Ovary (tissue), 9 donors: Measurements from ENCODE around the gene CDKN1B. TPM values are rescaled to one million over a fixed set of nuclear protein-coding genes. Genes with fewer than 3 reads are reported as not detected.

Experiments used
- DNase-seq, 5 donors: peaks; one replicate each; pipeline ENCODE4 v3.0.0-alpha.2; 2019 to 2020
- H3K27ac ChIP-seq, 2 donors: fragments of 200-600 bp; one replicate each; pipeline versions ENCODE4 v1.5.1 to v1.8.0; 2019 to 2022
- H3K27me3 ChIP-seq: fragments of 200-600 bp; one replicate; pipeline ENCODE4 v1.8.0; 2022
- H3K36me3 ChIP-seq: fragments of 200-600 bp; sonication (generic); one replicate; pipeline ENCODE4 v1.5.1; 2019
- H3K4me1 ChIP-seq: one replicate; pipeline ENCODE4 v1.8.1; 2013; ENCODE audit warnings: mild to moderate bottlenecking, moderate library complexity; ENCODE audit not compliant: insufficient read depth
- H3K4me3 ChIP-seq: fragments of 200-600 bp; sonication (generic); one replicate; pipeline ENCODE4 v1.5.1; 2017
- H3K9me3 ChIP-seq, 2 donors: fragments of 200-600 bp in 1 of 2; sonication (generic) in 1 of 2; one replicate each; pipeline versions ENCODE4 v1.5.1 to v1.8.1; 2013 to 2019; ENCODE audit warnings: mild to moderate bottlenecking in 1 of 2, moderate library complexity in 1 of 2
- CTCF ChIP-seq, 3 donors: fragments of 450-650 bp in 2 of 3; fragments of 200-600 bp in 1 of 3; IDR thresholded peaks; one replicate each; pipeline versions ENCODE4 v1.5.1 to v1.8.0; 2016 to 2022; ENCODE audit warnings: antibody characterized with exemption in 3 of 3, mild to moderate bottlenecking in 1 of 3
- EP300 ChIP-seq: sonication (generic); formaldehyde crosslinking; IDR thresholded peaks from one replicate; pipeline ENCODE4 v1.6.1; 2017; ENCODE audit warnings: antibody characterized with exemption
- POLR2A ChIP-seq: fragments of 450-650 bp; IDR thresholded peaks from one replicate; pipeline ENCODE4 v1.6.1; 2017; ENCODE audit warnings: antibody characterized with exemption, mild to moderate bottlenecking, moderate library complexity
- WGBS, 3 donors: extraction: QIAGEN DNeasy Blood & Tissue Kit in 1 of 3; methylation state at CpG; one replicate each; pipeline versions ENCODE4 v1.1.5 to v1.1.7; 2013 to 2017; 5-methylcytosine and 5-hydroxymethylcytosine counted together
- intact Hi-C, 4 donors: fragments of 100-400 bp; cut with DNase I; formaldehyde crosslinking; loops; one replicate each; pipeline versions ENCODE4 v1.11.0 to v1.15.1; 2022 to 2023
- polyA plus RNA-seq, 2 donors: library from polyadenylated mRNA; stranded (reverse); fragments of 200-250 nt in 1 of 2; fragments of 350-450 nt in 1 of 2; fragmentation: Illumina TruSeq in 1 of 2; extraction: RNeasy Lipid Tissue Mini Kit (QIAGEN cat#74804) in 1 of 2; gene quantifications; one replicate each; pipeline ENCODE4 v1.2.3, GENCODE V29; 2013 to 2014
- total RNA-seq, 7 donors: library from RNA; depleted of rRNA in 2 of 7; stranded (reverse); fragments of >200 nt in 2 of 7; fragmentation: NEBNext Ultra II Directional in 3 of 7; extraction: Animal tissue kit (Norgen Biotek cat#: 25700) in 3 of 7; gene quantifications; one replicate each; pipeline versions ENCODE4 v1.1.0 to v1.2.4, GENCODE V29; 2016 to 2023
- donor health status: DM: no; HTN: no; CAD: no; lungs with moderate emphysema.
- donor health status: DM: no; HTN: no; CAD: no.
- donor health status: Bipolar disorder and iron deficiency.
- donor health status: DM: yes; HTN: yes; CAD: no.
- donor health status: DM: no; HTN: no; CAD: no.
- donor health status: DM: yes; HTN: yes; CAD: no.

Gene CDKN1B
- total and polyA plus RNA-seq, 9 donors: 54.3 to 90.2 (median 75.5) TPM

- intact Hi-C loops: loop anchor here in 2 of 4 donors (5.0 to 10.0 kb wide), 2 partner anchors 155 to 277 kb away; partner anchors contain the start of gene DUSP16 (in 2 of the 2)
- H3K27ac ChIP-seq: peak overlapping the region; percentile 99 to 100
- DNase-seq: peak in 3 of 5 donors; percentile 33 to 58 (median 56)
These were observed 615 bp downstream of the CDKN1B start for GRCh38 chr12:12717586-12718380.

GRCh38 chr12:12718381-12718759 lies 1.2 kb downstream of the CDKN1B start:
- Histone ChIP-seq H3K4me1 (peaks cover 18% of the 10 kb centered on the region), H3K27me3 (no peaks in the 10 kb centered on the region), H3K4me3 (peak overlapping the region; percentile 70), H3K9me3 (no peaks in the 10 kb centered on the region), H3K27ac (peak overlapping the region; percentile 99 to 100), H3K36me3 (no peaks in the 10 kb centered on the region)
- TF ChIP-seq POLR2A: no peak
- no peak for TF ChIP-seq EP300
- TF ChIP-seq CTCF (IDR thresholded peaks at IDR 0.05): no peak
- WGBS, 3 donors: 0 to 1% (median 1%) methylated on average over 9 of the region's 9 CpGs
- DNase-seq: no peak
- intact Hi-C loops: loop anchor here in 2 of 4 donors (5.0 to 10.0 kb wide), 2 partner anchors 156 to 276 kb away; partner anchors contain the start of gene DUSP16 (in 2 of the 2)

More at GRCh38 chr12:12717586-12718380, 615 bp downstream of the CDKN1B start:
- peak overlapping the region; percentile 70 for H3K4me3 ChIP-seq
- no peaks in the 10 kb centered on the region for H3K36me3 ChIP-seq
- no peaks in the 10 kb centered on the region for H3K9me3 ChIP-seq
- no peak for TF ChIP-seq POLR2A
- no peak for TF ChIP-seq EP300
- TF ChIP-seq CTCF (IDR thresholded peaks at IDR 0.05): no peak
- 0 to 1% (median 0%) methylated on average over 62 of the region's 62 CpGs for WGBS, 3 donors
- H3K4me1 ChIP-seq: peaks cover 20% of the 10 kb centered on the region
- no peaks in the 10 kb centered on the region for H3K27me3 ChIP-seq

- no peaks in the 10 kb centered on the region for H3K36me3 ChIP-seq
- TF ChIP-seq CTCF (IDR thresholded peaks at IDR 0.05) (no peak), POLR2A (no peak), EP300 (no peak)
- peak overlapping the region; percentile 99 to 100 for H3K27ac ChIP-seq
- no peaks in the 10 kb centered on the region for H3K9me3 ChIP-seq
- intact Hi-C loops: loop anchor here in 2 of 4 donors (5.0 to 10.0 kb wide), 2 partner anchors 157 to 276 kb away; partner anchors contain the start of gene DUSP16 (in 2 of the 2)
- 3 to 15% (median 10%) methylated on average over 14 of the region's 14 CpGs for WGBS, 3 donors
- DNase-seq: no peak
- peak overlapping the region; percentile 70 for H3K4me3 ChIP-seq
- no peaks in the 10 kb centered on the region for H3K27me3 ChIP-seq
- H3K4me1 ChIP-seq: peaks cover 14% of the 10 kb centered on the region
These were observed 1.7 kb downstream of the CDKN1B start for GRCh38 chr12:12718853-12719252.

GRCh38 chr12:12719496-12719895 lies 2.3 kb downstream of the CDKN1B start:
- Histone ChIP-seq H3K36me3 (no peaks in the 10 kb centered on the region), H3K4me1 (peaks cover 13% of the 10 kb centered on the region), H3K27ac (peak overlapping the region; percentile 99 to 100), H3K4me3 (peak overlapping the region; percentile 70), H3K9me3 (no peaks in the 10 kb centered on the region), H3K27me3 (no peaks in the 10 kb centered on the region)
- intact Hi-C loops: loop anchor here in 2 of 4 donors (5.0 to 10.0 kb wide), 2 partner anchors 157 to 275 kb away; partner anchors contain the start of gene DUSP16 (in 2 of the 2)
- no peak for DNase-seq
- TF ChIP-seq POLR2A (no peak), CTCF (IDR thresholded peaks at IDR 0.05) (no peak), EP300 (no peak)
- 40 to 77% (median 71%) methylated on average over 3 of the region's 3 CpGs for WGBS, 3 donors
